Left cardiac atrium (tissue), 4 donors: ENCODE measurements around the gene OR2T34. TPM values are rescaled to one million over a fixed set of nuclear protein-coding genes. Genes with fewer than 3 reads are reported as not detected.
"Not testable (repeated sequence)": the region's sequence is repeated elsewhere in the genome, so short reads cannot be mapped to it uniquely, and the experiment has no call there.

Experiments
- ATAC-seq, 2 donors: fragments of 200-7000 bp; cut with Tn5 transposase; one replicate each; pipeline ENCODE4 v1.9.1; 2020; ENCODE audit warnings: mild to moderate bottlenecking in 2 of 2, moderate library complexity in 2 of 2
- DNase-seq: peaks from one replicate; pipeline ENCODE4 v3.0.0-alpha.2; 2020
- intact Hi-C, 2 donors: fragments of 100-400 bp; cut with DNase I; formaldehyde crosslinking; loops; one replicate each; pipeline versions ENCODE4 v1.14.1 to v1.15.1; 2022 to 2023
- total RNA-seq, 2 donors: library from RNA; stranded (reverse); fragmentation: NEBNext Ultra II Directional; extraction: Animal tissue kit (Norgen Biotek cat#: 25700); gene quantifications; one replicate each; pipeline ENCODE4 v1.2.1, GENCODE V29; 2021
- donor health status: DM: no; HTN: yes; CAD: no.
- donor health status: DM: no; HTN: yes; CAD: no; lungs with severe emphysema.
- donor health status: DM: yes; HTN: yes; CAD: no.
- donor health status: Dilated cardiomyopathy.

OR2T34 gene
- total RNA-seq, 2 donors from 2014 or later, result not detected

- DNase-seq, ATAC-seq, intact Hi-C loops: not testable (repeated sequence)
Observed at GRCh38 chr1:248569049-248569448, 5.5 kb downstream of the OR2T34 start.

- DNase-seq, ATAC-seq, intact Hi-C loops: not testable (repeated sequence)
Observed at GRCh38 chr1:248565530-248566373, 8.8 kb downstream of the OR2T34 start.

GRCh38 chr1:248562672-248563071 lies 11.9 kb downstream of the OR2T34 start, which contains the start of gene OR2T29:
TSS of gene OR2T29 (minus strand) at chr1:248562772. CDS start at chr1:248559491, 3,281 bp downstream.
- DNase-seq, intact Hi-C loops, ATAC-seq: not testable (repeated sequence)

DNA sequence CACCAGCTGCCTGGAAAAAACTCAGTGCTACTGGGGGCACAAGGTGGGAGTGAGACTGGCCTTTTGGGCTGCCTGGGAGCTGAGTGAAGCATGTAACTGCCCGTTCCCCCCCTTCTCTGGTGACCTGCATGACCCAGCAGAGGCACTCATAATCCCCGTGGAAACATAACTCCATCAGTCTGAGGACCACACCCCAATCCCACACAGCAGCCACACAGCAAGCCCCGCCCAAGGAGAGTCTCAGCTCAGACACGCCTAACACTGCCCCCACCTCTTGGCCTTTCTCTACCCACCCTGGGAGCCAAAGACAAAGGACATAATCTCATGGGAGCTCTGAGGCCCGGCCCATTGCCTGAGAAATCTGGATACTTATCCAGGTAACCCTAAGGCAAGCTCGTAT lies 23.5 kb downstream of the OR2T34 start:
- intact Hi-C loops, ATAC-seq, DNase-seq: not testable (repeated sequence)

DNA sequence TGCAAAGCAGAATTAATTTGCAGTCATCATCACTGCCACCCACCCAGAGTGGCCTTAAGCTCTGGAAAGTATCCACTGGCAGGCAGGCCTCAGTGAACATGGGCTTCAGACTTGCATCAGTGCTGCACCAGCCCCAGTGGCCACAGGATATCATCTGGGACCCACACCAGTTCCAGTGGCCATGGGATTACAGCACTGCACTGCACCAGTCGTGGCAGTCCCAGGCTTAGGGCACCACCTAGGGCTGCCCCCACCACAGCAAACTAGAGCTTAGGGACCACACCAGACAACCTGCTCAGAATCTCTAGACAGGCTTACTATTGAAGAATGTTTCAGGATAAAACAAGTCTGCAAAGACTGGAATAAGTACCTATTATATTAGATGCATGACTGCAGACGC lies 27.2 kb downstream of the OR2T34 start:
- not testable (repeated sequence) for ATAC-seq

GRCh38 chr1:248537449-248537848 lies 37.1 kb downstream of the OR2T34 start:
- ATAC-seq, intact Hi-C loops: not testable (repeated sequence)

More for the DNA sequence above, 27.2 kb downstream of the OR2T34 start:
- intact Hi-C loops, DNase-seq: not testable (repeated sequence)

More at GRCh38 chr1:248537449-248537848, 37.1 kb downstream of the OR2T34 start:
- not testable (repeated sequence) for DNase-seq

Other genes with a start within 250 kb of the OR2T34 start
- gene OR14C36, start 226.0 kb downstream of the OR2T34 start, total RNA-seq, result not detected
- gene OR2T4, start 213.1 kb downstream of the OR2T34 start, total RNA-seq, result not detected
- gene OR2T6, start 199.0 kb downstream of the OR2T34 start, total RNA-seq, result not detected
- not detected for gene OR2T1, start 171.7 kb downstream of the OR2T34 start, total RNA-seq
- gene OR2T2, start 129.1 kb downstream of the OR2T34 start, total RNA-seq, result not detected
- not detected for gene OR2T3, start 101.4 kb downstream of the OR2T34 start, total RNA-seq
- gene OR2T5, start 86.2 kb downstream of the OR2T34 start, total RNA-seq, result not detected
- gene OR2G6, start 66.7 kb downstream of the OR2T34 start, total RNA-seq, result under 1 TPM in 1 of 2 donors, not detected in 1; 0.03 TPM
- not detected for gene OR2T29, start 12.0 kb downstream of the OR2T34 start, total RNA-seq
- gene OR2T10, start 22.9 kb upstream of the OR2T34 start, total RNA-seq, result not detected
- not detected for gene OR2T11, start 60.3 kb upstream of the OR2T34 start, total RNA-seq
- not detected for gene OR2T35, start 70.5 kb upstream of the OR2T34 start, total RNA-seq
- not detected for gene OR2T27, start 80.8 kb upstream of the OR2T34 start, total RNA-seq
- not detected for gene OR14I1, start 128.0 kb upstream of the OR2T34 start, total RNA-seq
- not detected for gene LYPD8, start 181.0 kb upstream of the OR2T34 start, total RNA-seq